Stimulated activated CD8-positive, alpha-beta memory T cell treated with anti-CD3 and anti-CD28 coated beads, Interleukin-15, amount 100 ng/mL, for 1 hour (primary cell): ENCODE measurements around the gene ZNF768.
A peak's percentile ranks its signal among the peaks of the same experiment; 100 is the strongest.
"Not testable (repeated sequence)": the region's sequence is repeated elsewhere in the genome, so short reads cannot be mapped to it uniquely, and the experiment has no call there.

Source experiments
- DNase-seq: peaks from one replicate; pipeline ENCODE4 v3.0.0-alpha.2; 2020; ENCODE audit warnings: low read depth

Gene ZNF768

DNA sequence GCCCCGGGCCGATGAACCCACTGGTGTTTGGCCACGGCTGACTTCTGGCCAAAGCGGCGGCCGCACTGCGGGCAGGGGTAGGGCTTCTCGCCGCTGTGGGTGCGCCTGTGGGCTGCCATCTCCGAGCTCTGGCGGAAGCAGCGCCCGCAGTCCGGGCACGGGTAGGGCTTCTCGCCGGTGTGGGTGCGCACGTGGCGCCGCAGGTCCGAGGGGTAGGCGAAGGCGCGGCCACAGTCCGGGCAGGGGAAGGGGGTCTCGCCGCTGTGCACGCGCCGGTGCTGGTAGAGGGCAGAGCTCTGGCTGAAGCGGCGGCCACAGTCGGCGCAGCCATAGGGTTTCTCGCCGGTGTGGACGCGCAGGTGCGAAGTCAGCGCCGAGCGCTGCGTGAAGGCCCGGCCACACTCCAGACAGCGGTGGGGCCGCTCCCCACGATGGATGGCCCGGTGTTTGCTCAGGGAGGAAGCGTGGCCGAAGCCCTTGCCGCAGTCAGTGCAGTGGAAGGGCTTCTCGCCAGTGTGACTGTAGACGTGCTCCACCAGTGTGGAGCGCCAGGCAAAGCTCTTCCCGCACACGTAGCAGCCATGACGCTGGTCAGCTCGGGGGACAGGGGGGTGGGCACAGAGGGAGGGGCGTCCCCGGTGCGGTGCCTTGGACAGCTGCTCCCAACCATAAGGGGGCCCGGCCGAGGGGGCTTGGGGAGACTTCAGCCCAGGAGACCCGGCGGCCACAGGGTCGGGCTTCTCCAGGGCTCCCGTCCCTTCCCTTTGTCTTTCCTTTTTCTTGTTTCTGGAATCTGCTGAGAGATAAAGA lies 29.2 kb upstream of the ZNF768 start:
- no peak for DNase-seq

DNA sequence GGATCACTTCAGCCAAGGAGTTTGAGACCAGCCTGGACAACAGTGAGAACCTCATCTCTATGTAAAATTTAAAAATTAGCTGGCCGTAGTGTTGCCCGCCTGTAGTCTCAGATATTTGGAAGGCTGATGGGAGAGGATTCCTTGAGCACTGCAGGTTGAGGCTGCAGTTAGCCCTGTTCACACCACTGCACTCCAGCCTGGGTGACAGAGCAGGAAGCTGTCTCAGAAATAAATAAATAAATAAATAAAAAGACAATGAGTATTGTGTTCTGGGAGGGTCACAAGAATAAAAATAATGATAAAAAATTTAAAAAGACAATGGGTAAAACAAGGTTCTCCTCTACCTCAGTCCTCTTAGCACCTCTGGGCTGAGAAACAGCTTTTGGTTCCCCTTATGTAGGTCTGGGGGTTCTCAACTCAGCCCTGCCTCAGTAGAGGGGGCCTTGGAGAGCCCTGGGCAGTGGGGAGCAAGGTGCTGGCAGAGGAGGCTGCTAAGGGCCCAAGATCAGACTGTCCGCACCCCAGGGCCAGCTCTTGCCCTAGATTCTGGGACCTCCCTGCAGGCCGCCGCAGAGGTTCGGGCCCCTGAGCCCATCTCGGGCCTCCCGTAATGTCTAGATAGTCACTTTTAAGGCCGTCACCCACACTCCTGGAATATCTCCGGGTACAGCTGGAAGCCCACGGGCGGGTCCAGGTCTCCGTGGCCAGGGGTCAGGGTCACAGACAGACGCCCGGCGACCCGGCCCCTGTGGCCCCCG lies 28.4 kb upstream of the ZNF768 start:
- DNase-seq, result no peak

DNA sequence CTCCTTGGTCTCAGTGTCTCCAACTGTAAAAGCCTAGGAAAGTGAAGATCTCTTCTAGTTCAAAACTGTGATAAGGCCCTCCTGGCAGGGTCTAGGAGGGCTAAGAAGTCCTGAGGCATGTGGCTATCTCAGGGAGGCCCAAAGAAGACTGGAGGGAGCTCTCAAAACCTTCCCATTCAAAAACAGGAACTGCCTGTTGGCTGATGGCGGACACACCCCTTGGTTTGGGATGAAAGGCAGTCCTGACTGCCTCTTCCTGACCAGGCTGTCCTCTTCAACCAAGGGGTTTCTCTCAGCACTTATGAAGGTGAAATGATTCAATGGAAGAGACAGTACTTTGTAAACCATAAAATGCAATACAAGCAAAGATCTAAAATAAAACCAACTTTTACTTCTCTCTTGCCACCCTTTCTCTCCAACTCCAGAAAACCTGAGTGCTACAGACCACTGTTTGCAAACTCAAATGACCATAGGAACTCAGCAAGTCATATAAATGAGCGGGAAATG lies 27.1 kb upstream of the ZNF768 start:
- no peak for DNase-seq

DNA sequence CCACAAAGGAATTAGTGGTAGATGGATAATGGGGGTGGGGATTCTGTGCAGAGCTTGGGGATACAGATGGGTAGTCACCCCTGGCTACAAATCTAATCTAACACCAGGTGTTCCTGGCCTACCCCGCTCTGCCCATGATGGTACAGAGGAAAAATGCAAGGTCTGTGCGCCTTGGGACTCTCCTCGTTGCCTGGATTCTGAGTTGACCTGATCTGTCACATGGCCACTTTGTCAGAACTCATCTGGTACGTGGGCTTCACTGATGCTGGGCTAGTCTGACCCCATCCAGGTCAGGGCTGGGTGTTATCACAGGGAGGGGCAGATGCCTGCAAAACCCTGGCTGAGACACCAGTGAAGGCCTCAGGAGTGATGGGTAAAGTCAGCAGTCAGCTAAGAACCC lies 26.6 kb upstream of the ZNF768 start:
- DNase-seq, result no peak

DNA sequence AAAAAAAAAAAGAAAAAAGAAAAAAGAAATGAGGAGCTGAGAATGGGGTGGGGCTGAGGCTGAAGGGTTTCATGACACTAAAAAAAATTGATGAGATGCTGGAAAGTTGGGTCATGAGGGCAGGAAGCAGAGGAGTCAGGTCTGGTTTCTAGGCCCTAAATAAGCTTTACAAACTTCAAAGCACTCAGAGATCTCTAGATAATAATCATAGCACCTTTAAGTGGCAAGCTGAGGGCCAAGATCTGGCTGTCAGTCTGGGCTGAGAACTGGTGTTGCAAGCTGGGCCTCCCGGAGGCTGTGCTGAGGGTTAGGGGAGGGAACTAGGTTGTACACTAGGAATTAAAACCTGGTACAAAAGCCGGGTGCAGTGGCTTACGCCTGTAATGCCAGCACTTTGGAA lies 25.4 kb upstream of the ZNF768 start:
- DNase-seq, result no peak

DNA sequence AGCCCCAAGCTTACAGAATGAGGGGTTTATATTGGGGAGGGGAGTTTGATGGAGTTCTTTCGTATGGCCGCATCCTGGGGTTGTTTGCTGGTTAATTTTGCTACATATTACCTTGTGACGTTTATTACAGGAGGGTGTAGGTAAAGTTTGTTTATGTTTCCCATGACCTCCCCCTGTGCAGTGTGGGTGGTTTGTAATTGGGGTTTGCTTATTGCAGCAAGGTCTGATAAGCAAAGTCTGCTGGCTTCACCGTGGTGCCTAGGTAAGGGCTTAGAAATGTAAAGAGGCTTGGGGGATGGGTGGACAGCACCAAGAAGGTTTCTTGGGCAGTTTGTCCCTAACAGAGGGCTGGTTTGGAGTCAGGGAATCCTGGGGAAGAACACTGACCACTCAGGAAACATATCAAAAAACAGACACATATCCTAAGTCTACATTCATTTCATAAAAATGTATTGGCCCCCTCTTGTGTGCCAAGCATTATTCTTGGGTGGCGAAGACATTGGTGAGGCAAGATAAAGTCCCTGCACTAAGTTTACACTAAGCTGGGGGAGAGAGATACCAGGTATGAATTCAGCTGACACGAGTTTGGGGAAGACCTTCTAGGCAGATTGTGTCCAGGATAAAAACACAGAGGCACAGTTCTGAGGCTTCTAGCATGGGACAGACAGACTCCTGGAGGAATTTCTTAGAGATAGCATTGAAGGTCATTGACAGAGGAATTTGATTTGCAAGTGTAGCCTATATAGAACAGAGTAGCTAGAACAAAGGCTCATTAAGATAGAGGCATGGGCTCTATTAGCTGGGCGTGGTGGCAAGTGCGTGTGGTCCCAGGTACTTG lies 22.3 kb upstream of the ZNF768 start:
- DNase-seq, result no peak

DNA sequence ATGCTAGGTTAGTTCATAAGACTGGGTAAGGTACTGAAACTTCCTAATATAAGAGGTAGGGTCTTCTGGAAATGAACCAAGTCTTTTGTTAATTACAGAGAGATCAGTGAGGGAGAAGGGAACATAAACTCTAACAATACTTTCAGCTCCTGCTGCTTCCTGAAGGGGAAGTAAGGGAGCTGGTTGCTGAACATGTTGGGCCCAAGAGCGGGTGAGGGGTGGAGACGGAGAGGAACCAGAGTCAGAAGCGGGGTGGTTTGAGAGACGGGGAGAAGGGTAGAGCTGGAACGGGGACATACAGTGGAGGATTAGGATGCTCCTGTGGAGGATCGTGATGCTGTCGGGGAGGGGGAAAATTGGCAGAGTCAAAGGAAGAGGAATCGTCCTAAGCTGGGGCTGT lies 19.7 kb upstream of the ZNF768 start:
- no peak for DNase-seq

DNA sequence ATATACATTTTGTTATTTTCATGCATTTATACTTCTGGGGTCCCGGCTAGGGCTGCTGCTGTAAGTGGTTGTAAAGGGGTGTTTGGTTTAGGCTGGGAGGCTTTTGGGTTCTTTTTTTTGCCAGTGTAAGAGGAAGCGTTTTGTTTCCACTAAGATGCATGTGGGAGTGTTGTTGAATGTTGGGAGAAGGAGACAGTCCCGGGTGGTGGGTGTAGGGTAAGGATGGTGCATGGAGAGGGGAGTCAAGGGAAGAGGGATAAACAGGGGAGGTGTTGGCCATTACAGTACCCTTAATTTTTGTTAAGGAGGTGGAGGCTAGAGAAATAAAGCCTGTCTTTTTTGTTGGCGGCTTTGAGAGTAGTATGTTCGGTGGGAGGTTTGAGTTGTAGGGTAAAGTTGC lies 16.7 kb upstream of the ZNF768 start:
- no peak for DNase-seq

DNA sequence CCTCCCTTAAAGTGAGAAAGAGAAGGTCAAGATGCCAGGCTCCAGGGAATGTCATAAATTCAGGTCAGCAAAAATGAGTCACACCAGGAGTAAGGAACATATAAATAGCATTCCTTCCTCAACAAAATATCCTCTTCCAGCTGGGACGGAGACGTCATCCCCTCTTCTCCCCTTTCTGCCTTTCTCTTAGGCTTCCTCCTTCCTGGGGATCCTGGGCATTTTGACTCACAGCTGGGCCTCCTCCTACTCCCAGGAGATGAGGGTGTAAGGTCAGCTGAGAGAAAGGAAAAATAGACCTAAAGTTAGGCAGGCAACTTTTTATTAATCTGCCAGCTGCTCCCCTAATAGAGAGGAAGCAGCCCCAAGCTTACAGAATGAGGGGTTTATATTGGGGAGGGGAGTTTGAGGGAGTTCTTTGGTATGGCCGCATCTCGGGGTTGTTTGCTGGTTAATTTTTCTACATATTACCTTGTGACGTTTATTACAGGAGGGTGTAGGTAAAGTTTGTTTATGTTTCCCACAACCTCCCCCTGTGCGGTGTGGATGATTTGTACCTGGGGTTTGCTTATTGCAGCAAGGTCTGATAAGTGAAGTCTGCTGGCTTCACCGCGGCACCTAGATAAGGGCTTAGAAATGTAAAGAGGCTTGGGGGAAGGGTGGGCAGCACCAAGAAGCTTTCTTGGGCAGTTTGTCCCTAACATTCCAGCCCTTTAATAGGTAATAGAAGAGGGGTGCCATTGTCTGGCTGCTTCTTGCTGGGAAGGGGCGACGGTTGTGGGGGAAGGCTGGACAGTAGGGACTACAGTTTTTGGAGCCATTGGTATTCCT lies 15.3 kb upstream of the ZNF768 start:
- no peak for DNase-seq

DNA sequence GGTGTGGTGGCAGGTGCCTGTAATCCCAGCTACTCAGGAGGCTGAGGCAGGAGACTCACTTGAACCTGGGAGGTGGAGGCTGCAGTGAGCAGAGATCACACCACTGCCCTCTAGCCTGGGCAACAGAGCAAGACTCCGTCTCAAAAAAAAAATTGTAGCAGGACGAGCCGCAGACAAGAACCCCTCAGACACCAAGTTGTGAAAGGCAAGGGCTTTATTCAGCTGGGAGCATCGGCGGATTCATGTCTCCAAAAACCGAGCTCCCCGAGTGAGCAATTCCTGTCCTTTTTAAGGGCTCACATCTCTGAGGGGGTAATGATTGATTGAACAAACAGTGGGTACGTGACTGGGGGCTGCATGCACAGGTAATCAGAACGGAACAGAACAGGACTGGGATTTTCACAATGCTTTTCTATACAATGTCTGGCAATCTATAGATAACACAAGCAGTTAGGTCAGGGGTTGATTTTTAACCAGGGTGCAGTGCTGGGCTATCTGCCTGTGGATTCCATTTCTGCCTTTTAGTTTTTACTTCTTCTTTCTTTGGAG lies 14.6 kb upstream of the ZNF768 start:
- not testable (repeated sequence) for DNase-seq

DNA sequence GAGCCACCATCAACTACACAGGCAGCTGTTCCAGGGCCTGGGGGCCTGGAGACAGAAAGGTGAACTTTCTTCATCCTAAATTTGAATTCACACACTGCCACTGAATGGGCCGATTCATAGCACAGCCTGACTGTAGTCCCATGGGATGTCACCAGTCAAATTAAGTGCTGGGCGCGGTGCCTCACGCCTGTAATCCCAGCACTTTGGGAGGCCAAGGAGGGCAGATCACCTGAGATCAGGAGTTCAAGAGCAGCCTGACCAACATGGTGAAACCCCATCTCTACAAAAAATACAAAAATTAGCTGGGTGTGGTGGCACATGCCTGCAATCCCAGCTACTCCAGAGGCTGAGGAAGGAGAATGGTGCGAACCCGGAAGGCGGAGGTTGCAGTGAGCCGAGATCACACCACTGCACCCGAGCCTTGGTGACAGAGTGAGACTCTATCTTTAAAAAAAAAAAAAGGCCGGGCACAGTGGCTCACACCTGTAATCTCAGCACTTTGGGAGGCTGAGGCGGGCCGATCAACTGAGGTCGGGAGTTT lies 13.7 kb upstream of the ZNF768 start:
- DNase-seq, result not testable (repeated sequence)

DNA sequence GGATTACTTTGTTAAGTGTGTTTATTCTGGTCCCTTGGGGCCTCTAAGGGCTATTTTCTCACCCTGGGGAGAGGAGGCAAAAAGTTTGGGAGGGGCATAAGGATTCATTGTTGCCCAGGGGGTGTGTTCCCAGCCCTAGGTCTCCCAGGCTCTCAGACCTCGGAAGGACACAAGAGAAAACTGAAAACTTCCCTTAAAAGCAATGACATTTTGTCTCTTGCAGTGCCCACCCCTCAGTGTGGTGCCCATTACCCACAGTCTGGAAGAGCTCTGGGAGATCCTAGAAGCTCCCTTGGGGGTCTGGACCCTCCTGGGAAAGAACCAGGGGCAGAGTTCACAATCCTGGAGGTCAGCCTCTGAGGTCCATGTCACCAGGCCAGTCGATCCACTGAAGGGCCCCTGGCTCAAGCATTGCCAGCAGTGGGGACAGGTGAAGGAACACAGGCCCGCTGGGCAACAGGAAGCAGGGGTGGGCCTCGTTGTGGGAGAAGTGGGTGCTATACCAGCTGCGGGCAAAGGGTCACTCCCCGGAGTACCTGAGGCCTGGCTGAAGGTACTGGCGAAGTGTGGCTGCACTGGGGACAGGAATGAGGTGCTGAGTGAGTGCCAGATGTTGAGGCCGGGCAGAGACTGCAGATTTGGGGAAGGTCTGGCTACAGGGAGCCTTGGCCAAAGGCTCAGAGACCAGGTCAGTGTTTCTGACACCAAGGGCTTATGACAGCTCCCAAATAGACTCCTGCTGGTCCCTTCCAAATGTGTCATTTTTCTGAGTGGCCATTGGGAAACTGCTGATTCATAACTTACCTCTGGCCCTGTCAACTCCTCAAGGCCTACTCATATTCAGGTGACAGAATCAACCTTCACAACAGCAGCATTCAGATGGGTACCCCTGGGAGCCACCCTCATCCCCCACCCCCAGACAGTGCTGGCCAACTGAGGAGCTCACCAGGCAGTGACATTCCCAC lies 12.9 kb upstream of the ZNF768 start:
- DNase-seq, result no peak

DNA sequence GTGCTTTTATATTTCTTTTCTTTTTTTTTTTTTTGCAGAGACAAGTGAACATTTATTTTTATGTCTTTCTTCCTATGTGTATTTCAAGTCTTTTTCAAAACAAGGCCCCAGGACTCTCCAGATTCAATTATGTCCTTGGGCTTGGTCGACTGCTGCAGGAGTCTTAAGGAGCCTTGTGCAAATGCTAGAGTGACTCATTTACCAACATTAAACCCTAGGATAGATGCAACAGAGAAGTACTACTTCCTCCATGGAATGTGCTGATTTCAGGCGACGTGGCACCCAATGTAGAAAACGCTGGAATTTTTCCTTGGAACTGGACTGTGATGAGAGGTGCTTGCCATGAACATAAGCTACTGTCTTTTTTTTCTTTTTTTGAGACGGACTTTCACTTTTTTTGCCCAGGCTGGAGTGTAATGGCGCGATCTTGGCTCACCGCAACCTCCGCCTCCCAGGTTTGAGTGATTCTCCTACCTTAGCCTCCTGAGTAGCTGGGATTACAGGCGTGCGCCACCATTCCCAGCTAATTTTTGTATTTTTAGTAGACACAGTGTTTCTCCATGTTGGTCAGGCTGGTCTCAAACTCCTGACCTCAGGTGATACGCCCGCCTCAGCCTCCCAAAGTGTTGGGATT lies 10.1 kb upstream of the ZNF768 start:
- not testable (repeated sequence) for DNase-seq

DNA sequence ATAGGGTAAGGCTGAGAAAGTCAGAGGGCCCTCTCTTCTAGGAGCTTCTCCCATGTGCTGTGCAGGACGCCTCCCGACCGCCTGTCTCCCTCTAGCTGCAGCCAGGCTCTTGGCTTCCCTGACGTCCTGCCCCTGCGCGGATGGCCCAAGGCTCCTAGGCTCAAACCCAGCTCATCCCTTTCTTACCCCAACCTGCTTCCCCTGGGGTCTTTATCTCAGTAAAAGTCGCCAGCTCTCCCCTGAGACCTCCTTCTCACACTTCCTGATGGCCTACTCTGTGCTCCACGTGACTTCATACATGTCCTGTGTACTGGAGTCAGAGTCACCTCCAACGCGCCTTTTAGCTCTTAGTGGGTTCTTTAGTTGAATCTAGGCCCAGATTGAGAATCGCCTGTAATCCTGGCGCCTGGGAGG lies 9.4 kb upstream of the ZNF768 start:
- no peak for DNase-seq

DNA sequence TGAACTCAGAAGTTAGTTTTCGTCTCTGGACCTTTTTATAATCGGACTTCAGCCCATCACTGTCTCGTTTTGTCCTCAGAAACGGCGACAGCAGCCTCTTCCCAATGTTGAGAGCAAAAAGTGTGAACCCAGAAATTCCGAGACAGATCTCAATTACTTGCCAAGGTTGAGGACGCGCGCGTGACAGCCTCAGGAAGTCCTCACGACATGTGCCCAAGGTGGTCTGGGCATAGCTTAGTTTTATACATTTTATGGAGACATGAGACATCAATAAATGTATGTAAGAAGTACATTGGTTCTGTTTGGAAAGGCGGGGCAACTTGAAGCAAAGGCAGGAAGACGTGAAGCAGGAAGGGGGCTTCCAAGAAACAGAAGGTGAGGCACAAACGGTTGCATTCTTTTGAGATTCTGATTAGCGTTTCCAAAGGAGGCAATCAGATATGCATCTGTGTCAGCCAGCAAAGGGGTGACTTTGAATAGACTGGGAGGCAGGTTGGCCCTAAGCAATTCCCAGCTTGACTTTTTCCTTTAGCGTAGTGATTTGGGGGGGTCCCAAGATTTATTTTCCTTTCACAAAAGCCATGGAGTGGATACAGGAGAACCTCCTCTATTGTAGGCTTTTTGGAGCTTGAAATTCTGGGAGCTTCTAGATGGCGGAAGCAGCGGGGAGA lies 8.9 kb upstream of the ZNF768 start:
- DNase-seq, result no peak

DNA sequence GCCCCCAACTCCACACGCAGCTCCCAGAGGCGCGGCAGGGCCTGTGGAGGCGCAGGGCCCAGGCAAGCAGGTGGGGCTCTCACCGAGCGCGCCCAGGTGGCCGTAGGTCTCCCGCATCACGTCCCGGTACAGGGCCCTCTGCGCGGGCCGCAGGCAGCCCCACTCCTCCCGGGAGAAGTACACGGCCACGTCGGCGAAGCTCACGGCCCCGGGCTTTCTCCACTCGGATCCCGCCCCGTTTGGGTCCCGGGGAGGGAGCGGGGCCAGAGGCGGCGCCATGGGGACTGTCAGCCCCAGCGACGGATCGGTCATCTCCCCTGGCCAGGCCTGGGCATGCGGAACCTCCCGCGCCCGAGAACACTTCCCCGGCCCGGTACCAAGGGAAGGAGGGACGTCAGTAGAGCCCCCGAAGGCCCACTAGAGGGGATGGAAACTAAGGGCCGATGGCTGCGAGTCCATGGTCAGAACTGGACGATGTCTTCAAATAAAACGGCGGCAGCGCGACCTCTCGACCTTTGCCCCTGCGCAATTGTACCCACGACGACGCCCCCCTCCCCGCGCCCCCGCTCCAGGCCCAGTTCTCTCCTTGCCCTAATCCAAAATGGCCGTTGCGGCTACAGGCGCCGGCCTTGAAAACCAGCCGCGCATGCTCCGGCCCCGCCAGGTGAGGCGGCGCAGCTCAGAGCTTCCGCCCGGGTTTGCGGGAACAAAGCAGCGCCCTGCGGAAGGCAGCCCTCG lies 8.2 kb upstream of the ZNF768 start, which contains the start of gene ZNF747:
Gene ZNF747 (minus strand): TSS at position 491 of the 738 bp plus-strand sequence. CDS start 179 bp downstream, at position 312.
- peak; percentile 84 for DNase-seq

DNA sequence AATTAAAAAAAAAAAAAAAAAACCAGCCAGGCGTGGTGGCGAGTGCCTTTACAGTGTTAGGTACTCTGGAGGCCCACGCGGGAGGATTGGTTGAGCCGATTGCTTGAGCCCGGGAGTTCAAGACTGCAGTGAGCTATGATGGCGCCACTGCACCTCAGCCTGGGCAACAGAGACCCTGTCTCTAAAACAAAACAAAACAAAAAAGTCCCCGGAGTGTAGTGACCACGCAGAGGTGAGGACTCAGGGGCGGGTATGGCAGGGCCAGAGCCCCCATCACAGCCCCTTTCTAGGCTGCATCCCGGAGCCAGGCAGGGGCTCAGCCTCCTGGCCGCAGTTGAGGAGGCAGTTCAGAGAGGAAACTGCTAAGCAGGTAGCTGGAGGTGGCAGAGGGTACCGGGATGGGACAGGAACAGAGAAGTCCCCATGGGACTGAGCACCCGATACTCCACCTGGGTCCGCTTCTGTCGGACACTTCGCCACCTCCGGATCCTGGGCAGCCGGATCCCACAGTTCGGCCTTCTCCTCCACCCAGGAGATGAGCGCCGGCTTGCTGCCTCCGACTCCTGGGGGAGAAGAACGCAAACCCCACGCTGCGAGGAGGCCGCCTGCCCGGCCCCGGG lies 7.5 kb upstream of the ZNF768 start:
- DNase-seq, result no peak
